Epithelial cell of proximal tubule (primary cell): ENCODE results near the gene POU2AF1. TPM values are rescaled to one million over a fixed set of nuclear protein-coding genes. Genes with fewer than 3 reads are reported as not detected.

Experiments used
- DNase-seq: peaks from one replicate; pipeline ENCODE4 v3.0.0-alpha.2; 2011; ENCODE audit warnings: low read depth
- H3K4me3 ChIP-seq: 2 replicates; pipeline ENCODE4 v1.5.1; 2011; ENCODE audit warnings: low read depth, mild to moderate bottlenecking, low read length
- CTCF ChIP-seq: conservative IDR thresholded peaks from 2 replicates; pipeline ENCODE4 v1.5.1; 2012; ENCODE audit warnings: low read depth, mild to moderate bottlenecking, low read length
- total RNA-seq: library from RNA; depleted of rRNA; stranded (reverse); fragments of >200 nt; gene quantifications from 2 replicates; pipeline ENCODE4 v1.2.3, GENCODE V29; 2015

POU2AF1 gene
- total RNA-seq, 1 donor from 2014 or later: not detected

- no peak for DNase-seq
- no peak for TF ChIP-seq CTCF
- H3K4me3 ChIP-seq: no peak overlapping the region
Observed at GRCh38 chr11:111319296-111319695, 59.8 kb downstream of the POU2AF1 start.

GRCh38 chr11:111312076-111312475, 67.0 kb downstream of the POU2AF1 start:
- no peak overlapping the region for H3K4me3 ChIP-seq
- no peak for TF ChIP-seq CTCF
- DNase-seq: no peak

- no peak for TF ChIP-seq CTCF
- H3K4me3 ChIP-seq: no peak overlapping the region
- DNase-seq: no peak
Observed at GRCh38 chr11:111310723-111311122, 68.4 kb downstream of the POU2AF1 start.

GRCh38 chr11:111310088-111310487, 69.0 kb downstream of the POU2AF1 start:
- H3K4me3 ChIP-seq: no peak overlapping the region
- no peak for DNase-seq
- TF ChIP-seq CTCF: no peak

- H3K4me3 ChIP-seq: no peak overlapping the region
- TF ChIP-seq CTCF: no peak
Observed at GRCh38 chr11:111309215-111309915, 69.7 kb downstream of the POU2AF1 start.

GRCh38 chr11:111308140-111308539, 70.9 kb downstream of the POU2AF1 start:
- no peak for DNase-seq
- no peak for TF ChIP-seq CTCF
- no peak overlapping the region for H3K4me3 ChIP-seq

More at GRCh38 chr11:111309215-111309915, 69.7 kb downstream of the POU2AF1 start:
- no peak for DNase-seq

- no peak for TF ChIP-seq CTCF
- no peak overlapping the region for H3K4me3 ChIP-seq
- no peak for DNase-seq
Observed at GRCh38 chr11:111307472-111308108, 71.5 kb downstream of the POU2AF1 start.
